NCI-H128 (cell line): ENCODE measurements around the gene TM4SF1.
A peak's percentile ranks its signal among the peaks of the same experiment; 100 is the strongest.
"Not testable (repeated sequence)": the region's sequence is repeated elsewhere in the genome, so short reads cannot be mapped to it uniquely, and the experiment has no call there.

Source experiments
- DNase-seq: peaks from one replicate; lab custom pipeline; 2025; ENCODE audit not compliant: unreplicated experiment; lab: John Stamatoyannopoulos, UW

TM4SF1 gene

GRCh38 chr3:149343951-149344350, 33.5 kb downstream of the TM4SF1 start:
- no peak for DNase-seq

GRCh38 chr3:149342413-149343380, 34.8 kb downstream of the TM4SF1 start:
- DNase-seq = no peak

GRCh38 chr3:149340310-149340933, 37.0 kb downstream of the TM4SF1 start:
- no peak for DNase-seq

- DNase-seq = no peak
Observed at GRCh38 chr3:149339931-149340309, 37.5 kb downstream of the TM4SF1 start.

- DNase-seq = not testable (repeated sequence)
Observed at GRCh38 chr3:149337486-149337885, 40.0 kb downstream of the TM4SF1 start.

- DNase-seq = no peak
Observed at GRCh38 chr3:149336925-149337324, 40.5 kb downstream of the TM4SF1 start.

GRCh38 chr3:149333176-149333859, 44.1 kb downstream of the TM4SF1 start, which contains the start of gene TM4SF18:
Gene TM4SF18 (minus strand): TSS chr3:149333636. CDS start chr3:149333382, 254 bp downstream.
- DNase-seq = no peak

DNA sequence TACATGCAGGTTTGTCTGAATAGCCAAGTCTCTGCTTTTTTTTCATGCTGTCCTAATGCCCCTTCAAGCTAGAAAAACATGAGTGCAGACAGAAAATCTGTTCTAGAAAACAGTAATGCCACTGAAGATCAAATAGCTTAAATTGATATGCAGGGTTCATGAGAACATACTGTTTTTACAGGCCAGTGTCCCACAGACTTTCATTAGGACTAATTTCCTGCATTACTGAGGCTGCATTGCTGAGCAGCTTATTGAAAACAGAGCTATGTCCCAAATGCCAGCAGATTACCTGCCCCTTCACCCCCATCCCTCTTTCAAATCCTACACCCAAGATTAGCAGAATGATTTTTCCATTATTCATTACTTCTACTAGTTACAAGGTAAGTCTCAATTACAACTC, 44.7 kb downstream of the TM4SF1 start:
- DNase-seq = no peak

- DNase-seq = no peak
Observed at GRCh38 chr3:149332227-149332765, 45.2 kb downstream of the TM4SF1 start.

- DNase-seq = no peak
Observed at GRCh38 chr3:149331396-149331795, 46.1 kb downstream of the TM4SF1 start.

- peak; percentile 85 for DNase-seq
Observed at GRCh38 chr3:149330609-149331331, 46.7 kb downstream of the TM4SF1 start.

GRCh38 chr3:149327156-149327555, 50.3 kb downstream of the TM4SF1 start:
- DNase-seq = no peak

- DNase-seq = no peak
Observed at GRCh38 chr3:149325581-149325980, 51.9 kb downstream of the TM4SF1 start.

GRCh38 chr3:149324332-149324731, 53.1 kb downstream of the TM4SF1 start:
- DNase-seq = no peak

- DNase-seq = no peak
Observed at GRCh38 chr3:149321640-149322039, 55.8 kb downstream of the TM4SF1 start.

GRCh38 chr3:149321136-149321535, 56.3 kb downstream of the TM4SF1 start:
- no peak for DNase-seq

DNA sequence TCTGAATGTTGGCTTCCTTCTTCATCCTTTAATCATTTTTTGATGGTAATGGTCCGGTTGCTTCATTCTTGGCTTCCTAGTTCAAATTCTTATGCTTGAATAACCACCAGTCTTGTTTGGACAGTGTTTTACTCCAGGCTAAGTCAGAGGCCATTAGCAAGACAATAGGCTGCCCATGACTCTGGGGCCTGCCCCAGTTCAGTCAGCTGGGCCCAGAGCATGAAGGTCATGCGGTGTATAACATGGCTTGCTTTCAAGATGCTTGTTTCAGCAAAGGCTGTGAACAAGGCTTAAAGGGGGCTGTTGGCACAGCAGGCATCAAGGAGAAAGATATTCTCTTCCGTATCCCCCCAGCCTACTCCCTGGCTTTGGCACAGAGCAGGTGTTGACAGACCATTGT, 57.7 kb downstream of the TM4SF1 start:
- DNase-seq = no peak
